Suppressor macrophage treated with lipopolysaccharide for 4 hours (primary cell): ENCODE measurements around the gene LIG3.
"Not testable (repeated sequence)": the region's sequence is repeated elsewhere in the genome, so short reads cannot be mapped to it uniquely, and the experiment has no call there.

Experiments used
- DNase-seq: peaks from one replicate; pipeline ENCODE4 v3.0.0-alpha.2; 2020

LIG3 gene

DNA sequence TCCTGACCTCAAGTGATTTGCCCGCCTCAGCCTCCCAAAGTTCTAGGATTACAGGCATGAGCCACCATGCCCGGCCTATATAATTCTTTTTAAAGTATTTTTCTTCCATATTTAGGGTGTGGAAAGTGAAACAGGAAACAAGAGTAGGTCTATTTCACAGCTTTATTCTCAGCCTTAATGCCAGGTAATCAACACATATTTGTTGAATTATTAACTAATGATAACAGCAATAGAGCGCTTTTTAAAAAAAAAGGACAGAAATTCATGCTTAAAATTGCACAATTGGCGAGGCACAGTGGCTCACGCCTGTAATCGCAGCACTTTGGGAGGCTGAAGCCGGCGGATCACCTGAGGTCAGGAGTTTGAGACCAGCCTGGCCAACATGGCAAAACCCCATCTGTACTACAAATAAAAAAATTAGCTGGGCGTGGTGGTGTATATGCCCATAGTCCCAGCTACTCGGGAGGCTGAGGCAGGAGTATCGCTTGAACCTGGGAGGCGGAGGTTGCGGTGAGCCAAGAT, 65.2 kb downstream of the LIG3 start:
- DNase-seq: not testable (repeated sequence)

DNA sequence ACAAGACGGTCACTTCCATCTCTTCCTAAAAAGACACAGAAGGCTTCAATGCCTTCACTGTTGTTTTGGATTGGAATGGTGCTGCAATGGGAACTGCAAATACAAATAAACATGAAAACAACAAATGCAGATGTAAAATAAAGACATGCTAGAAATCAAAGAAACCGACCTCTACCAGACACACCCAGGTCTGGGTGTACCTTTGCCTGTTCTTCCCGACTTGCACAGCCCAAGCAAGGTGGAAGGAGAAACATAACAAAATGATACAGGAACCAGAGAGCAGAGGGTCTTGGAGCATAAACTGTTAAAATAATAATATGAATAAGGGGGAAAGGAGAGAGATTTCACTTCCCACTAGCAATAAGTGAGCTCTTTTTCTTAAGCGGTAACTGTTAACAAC, 65.9 kb downstream of the LIG3 start:
- DNase-seq: no peak

- peak; percentile 47 for DNase-seq
Observed at GRCh38 chr17:35046740-35047283, 66.5 kb downstream of the LIG3 start.

- no peak for DNase-seq
Observed at GRCh38 chr17:35048685-35049379, 68.5 kb downstream of the LIG3 start.

DNA sequence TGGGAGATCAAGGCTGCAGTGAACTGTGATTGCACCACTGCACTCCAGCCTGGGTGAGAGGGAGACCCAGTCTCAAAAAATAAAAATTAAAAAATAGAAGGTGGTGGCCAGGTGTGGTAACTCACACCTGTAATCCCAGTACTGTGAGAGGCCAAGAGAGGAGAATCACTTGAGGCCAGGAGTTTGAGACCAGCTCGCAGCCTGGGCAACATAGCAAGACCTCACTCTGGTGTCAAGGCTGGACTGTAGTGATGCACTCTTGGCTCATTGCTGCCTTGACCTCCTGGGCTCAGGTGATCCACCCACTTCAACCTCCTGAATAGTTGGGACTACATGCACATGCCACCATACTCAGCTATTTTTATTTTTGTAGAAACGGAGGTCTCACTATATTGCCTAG, 69.9 kb downstream of the LIG3 start:
- DNase-seq: no peak

GRCh38 chr17:35051183-35051578, 70.9 kb downstream of the LIG3 start:
- DNase-seq: peak; percentile 66

GRCh38 chr17:35051579-35052240, 71.4 kb downstream of the LIG3 start:
- DNase-seq: no peak

DNA sequence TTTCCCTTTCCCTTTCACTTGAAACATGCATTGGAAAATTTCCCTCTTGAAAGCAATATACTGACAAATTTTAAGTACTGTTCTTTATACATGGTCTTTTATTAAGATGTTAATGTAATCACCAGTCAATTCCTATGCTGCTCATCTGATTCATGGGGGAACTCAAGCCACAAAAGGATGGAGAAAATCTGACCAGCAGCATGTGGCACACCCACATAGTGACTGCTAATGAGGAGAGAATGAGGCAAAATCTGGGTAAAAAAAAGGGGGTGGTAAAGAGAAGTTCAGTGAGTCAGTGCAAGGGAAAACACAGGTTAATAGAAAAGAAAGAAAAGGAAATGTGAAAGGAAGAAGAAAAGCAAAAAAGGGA, 71.9 kb downstream of the LIG3 start:
- peak; percentile 68 for DNase-seq

DNA sequence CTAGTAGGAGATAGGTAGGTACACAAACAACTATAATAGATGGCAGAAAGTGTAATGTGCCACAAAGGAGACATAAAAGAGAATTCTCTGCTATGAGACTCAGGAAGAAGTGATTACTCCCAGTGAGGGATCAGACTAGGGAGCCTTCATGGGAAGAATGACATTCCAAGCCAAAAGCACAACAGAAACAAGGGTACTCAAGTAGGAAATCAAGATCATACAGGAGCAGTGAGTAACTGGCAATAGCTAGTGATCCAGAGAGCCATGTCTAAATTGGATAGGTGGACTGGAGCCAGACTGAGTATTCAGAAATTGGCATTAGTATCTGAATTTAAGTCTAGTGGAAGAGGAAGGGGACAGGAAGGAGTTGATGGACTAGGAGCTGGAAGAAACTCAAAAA, 72.5 kb downstream of the LIG3 start:
- DNase-seq: no peak

DNA sequence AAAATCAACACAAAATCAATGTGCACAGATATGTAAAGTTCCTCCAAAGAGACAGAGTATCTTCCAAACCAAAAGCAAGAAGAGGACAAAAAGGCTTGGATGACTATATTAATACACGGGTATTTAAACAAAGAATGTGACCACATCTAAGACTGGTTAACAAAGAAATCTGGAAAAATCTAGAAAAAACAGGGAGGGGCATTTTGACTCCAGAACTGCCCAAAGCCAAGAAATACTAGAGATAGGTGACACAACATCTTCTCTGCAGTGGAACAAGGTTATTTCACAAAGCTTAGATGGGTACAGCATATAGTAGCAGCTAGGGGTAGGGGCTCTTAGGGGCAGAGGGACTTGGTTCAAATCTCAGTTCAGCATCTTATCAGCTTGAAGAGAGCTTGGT, 72.9 kb downstream of the LIG3 start:
- DNase-seq: no peak

GRCh38 chr17:35056013-35056412, 75.7 kb downstream of the LIG3 start:
- peak; percentile 45 for DNase-seq

- DNase-seq: no peak
Observed at GRCh38 chr17:35057332-35057915, 77.1 kb downstream of the LIG3 start.
